Keratinocyte (primary cell): ENCODE measurements around the gene AVL9. TPM values are rescaled to one million over a fixed set of nuclear protein-coding genes. Genes with fewer than 3 reads are reported as not detected.

ENCODE experiments used
- DNase-seq: peaks from one replicate; pipeline ENCODE4 v3.0.0-alpha.2; 2011; ENCODE audit warnings: low read depth, missing footprints, low spot score
- FAIRE-seq: peaks from 2 replicates; lab custom pipeline; 2011; peaks lifted over from hg19 to GRCh38; lab: Jason Lieb, UNC
- H2AFZ ChIP-seq: 2 replicates; pipeline ENCODE4 v1.6.0; 2012; ENCODE audit warnings: low read length, control low read depth, inconsistent platforms; ENCODE audit not compliant: control insufficient read depth
- H3K27ac ChIP-seq: 2 replicates; pipeline ENCODE4 v1.5.1; 2011; ENCODE audit warnings: low read length; ENCODE audit not compliant: control insufficient read depth, insufficient read depth
- H3K27me3 ChIP-seq: 3 replicates; pipeline ENCODE4 v1.6.0; 2011; ENCODE audit warnings: low read length; ENCODE audit not compliant: control insufficient read depth, insufficient read depth; ENCODE audit errors: extremely low read depth
- H3K36me3 ChIP-seq, 2 experiments: 2 replicates in 1 of 2; 3 replicates in 1 of 2; pipeline ENCODE4 v1.5.1; 2011; ENCODE audit warnings: low read length in 2 of 2, mild to moderate bottlenecking in 1 of 2; ENCODE audit not compliant: control insufficient read depth in 2 of 2, insufficient read depth in 2 of 2; ENCODE audit errors: extremely low read depth in 1 of 2
- H3K4me1 ChIP-seq: 3 replicates; pipeline ENCODE4 v1.5.1; 2011; ENCODE audit warnings: low read length; ENCODE audit not compliant: control insufficient read depth, insufficient read depth; ENCODE audit errors: extremely low read depth
- H3K4me2 ChIP-seq: 3 replicates; pipeline ENCODE4 v1.6.0; 2011; ENCODE audit warnings: low read depth, low read length; ENCODE audit not compliant: control insufficient read depth, insufficient read depth; ENCODE audit errors: extremely low read depth
- H3K4me3 ChIP-seq, 3 experiments: fragments of 200-600 bp in 1 of 3; sonication (generic) in 1 of 3; 2 replicates in 2 of 3; 3 replicates in 1 of 3; pipeline ENCODE4 v1.5.1; 2011 to 2016; ENCODE audit warnings: low read length in 3 of 3, mild to moderate bottlenecking in 3 of 3, control low read depth in 2 of 3, inconsistent platforms in 1 of 3, low read depth in 1 of 3, mixed read lengths in 1 of 3, mixed run types in 1 of 3, moderate library complexity in 1 of 3; ENCODE audit not compliant: control insufficient read depth in 2 of 3, insufficient read depth in 2 of 3; ENCODE audit errors: extremely low read depth in 1 of 3
- H3K79me2 ChIP-seq: 2 replicates; pipeline ENCODE4 v1.6.0; 2012; ENCODE audit warnings: low read length; ENCODE audit not compliant: control insufficient read depth, insufficient read depth
- H3K9ac ChIP-seq: 3 replicates; pipeline ENCODE4 v1.6.0; 2011; ENCODE audit warnings: low read length; ENCODE audit not compliant: control insufficient read depth, insufficient read depth; ENCODE audit errors: extremely low read depth
- H3K9me1 ChIP-seq: 3 replicates; pipeline ENCODE4 v1.6.0; 2011; ENCODE audit warnings: low read length; ENCODE audit not compliant: control insufficient read depth, insufficient read depth; ENCODE audit errors: extremely low read depth
- H3K9me3 ChIP-seq: 2 replicates; pipeline ENCODE4 v1.5.1; 2012; ENCODE audit warnings: low read depth, low read length; ENCODE audit not compliant: control insufficient read depth
- H4K20me1 ChIP-seq: 3 replicates; pipeline ENCODE4 v1.6.0; 2011; ENCODE audit warnings: low read length; ENCODE audit not compliant: control insufficient read depth, insufficient read depth; ENCODE audit errors: extremely low read depth
- CTCF ChIP-seq, 3 experiments: IDR thresholded peaks in 1 of 3; conservative IDR thresholded peaks in 1 of 3; optimal IDR thresholded peaks in 1 of 3; 2 replicates in 2 of 3; 3 replicates in 1 of 3; pipeline versions ENCODE3 to v1.5.1; 2011; ENCODE audit warnings: low read length in 3 of 3, mild to moderate bottlenecking in 3 of 3, moderate library complexity in 2 of 3, control low read depth in 1 of 3, inconsistent platforms in 1 of 3; ENCODE audit not compliant: insufficient read depth in 2 of 3; ENCODE audit errors: extremely low read depth in 1 of 3
- EZH2 ChIP-seq: IDR thresholded peaks from one replicate; pipeline ENCODE4 v1.6.1; 2012; ENCODE audit warnings: inconsistent platforms, mild to moderate bottlenecking, low read length, moderate library complexity
- dilution Hi-C: fragments of 300-500 bp; cut with MboI; formaldehyde crosslinking; loops from one replicate; pipeline ENCODE4 v1.7.0; 2020; ENCODE audit warnings: low sequenced_read_pairs; ENCODE audit not compliant: extremely low pct_ligation_motif_present
- polyA plus RNA-seq, 5 experiments: library from polyadenylated mRNA; depleted of rRNA in 3 of 5; stranded (reverse) in 3 of 5; stranded (forward) in 1 of 5; unstranded in 1 of 5; fragments of >200 nt; gene quantifications; 1 replicate in 1 of 5; 2 replicates in 3 of 5; 3 replicates in 1 of 5; pipeline versions ENCODE4 v1.2.1 to v1.2.3, GENCODE V29; 2011 to 2012; ENCODE audit warnings: missing spikeins in 2 of 5, low read depth in 1 of 5, low replicate concordance in 1 of 5

AVL9 gene
- polyA plus RNA-seq, 1 donor (not counting 4 experiments of a cell fraction or from before 2014, with no cell fraction given) = 22.2 TPM

- dilution Hi-C loops = no loop called here
- H3K27me3 ChIP-seq = no peaks in the 10 kb centered on the region
- peaks cover 2 to 12% of the 10 kb centered on the region in 2 experiments for H3K36me3 ChIP-seq
- H3K4me1 ChIP-seq = no peaks in the 10 kb centered on the region
- H3K79me2 ChIP-seq = peaks cover 2% of the 10 kb centered on the region
- no peaks in the 10 kb centered on the region for H3K9me3 ChIP-seq
- H2AFZ ChIP-seq = no peak overlapping the region
- no peak overlapping the region for H3K9ac ChIP-seq
- DNase-seq (no peak), FAIRE-seq (no peak)
- TF ChIP-seq CTCF (optimal IDR thresholded peaks at IDR 0.05 in 1 of 3, IDR thresholded peaks at IDR 0.05 in 1 of 3, conservative IDR thresholded peaks at IDR 0.05 in 1 of 3; ENCODE audit: extremely low read depth in 1 of 3, insufficient read depth in 2 of 3, low read length in 3 of 3) (no peak), EZH2 (no peak)
- no peaks in the 10 kb centered on the region for H3K9me1 ChIP-seq
- no peak overlapping the region for H3K4me3 ChIP-seq
- no peak overlapping the region for H3K4me2 ChIP-seq
- no peak overlapping the region for H3K27ac ChIP-seq
- H4K20me1 ChIP-seq = no peaks in the 10 kb centered on the region
Observed at GRCh38 chr7:32560075-32560474, 64.8 kb downstream of the AVL9 start.

- H3K9ac ChIP-seq = no peak overlapping the region
- no peak overlapping the region for H2AFZ ChIP-seq
- no peak overlapping the region for H3K4me3 ChIP-seq
- no peak for DNase-seq
- peaks cover 2 to 7% of the 10 kb centered on the region in 2 experiments for H3K36me3 ChIP-seq
- no peaks in the 10 kb centered on the region for H3K9me1 ChIP-seq
- no peak overlapping the region for H3K4me2 ChIP-seq
- H3K27ac ChIP-seq = no peak overlapping the region
- no peaks in the 10 kb centered on the region for H3K4me1 ChIP-seq
- H3K27me3 ChIP-seq = no peaks in the 10 kb centered on the region
- TF ChIP-seq CTCF (optimal IDR thresholded peaks at IDR 0.05 in 1 of 3, IDR thresholded peaks at IDR 0.05 in 1 of 3, conservative IDR thresholded peaks at IDR 0.05 in 1 of 3; ENCODE audit: extremely low read depth in 1 of 3, insufficient read depth in 2 of 3, low read length in 3 of 3) = no peak
- TF ChIP-seq EZH2 = no peak
- peaks cover 2% of the 10 kb centered on the region for H3K79me2 ChIP-seq
- dilution Hi-C loops = no loop called here
- no peaks in the 10 kb centered on the region for H3K9me3 ChIP-seq
- no peak for FAIRE-seq
- no peaks in the 10 kb centered on the region for H4K20me1 ChIP-seq
Observed at GRCh38 chr7:32561613-32562012, 66.3 kb downstream of the AVL9 start.
